ENCODE results near the gene CSNK2A2. TPM values are rescaled to one million over a fixed set of nuclear protein-coding genes. Genes with fewer than 3 reads are reported as not detected.

Gene CSNK2A2
- total and polyA plus RNA-seq, 2 experiments from 2014 or later, result 44.7 to 102 TPM

DNA sequence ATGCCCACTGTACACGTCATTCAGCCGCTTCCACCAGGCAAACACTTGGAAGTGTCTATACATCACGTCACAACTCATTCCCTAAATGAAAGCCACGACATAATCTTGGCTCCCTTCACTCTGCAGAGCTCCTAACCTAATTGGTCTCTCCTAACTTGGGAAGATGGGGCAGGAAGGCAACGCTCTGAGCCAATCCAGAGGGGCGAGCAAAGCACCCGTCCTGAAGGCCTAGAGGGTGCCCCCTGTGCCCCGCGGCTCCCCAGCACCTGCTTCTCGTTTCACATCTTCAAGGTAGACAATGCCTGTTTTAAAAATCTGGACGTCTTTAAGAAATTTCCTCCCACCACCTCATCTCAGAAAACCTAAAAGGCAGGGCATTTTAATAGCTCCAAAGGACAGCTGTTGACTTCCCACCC is 1.0 kb downstream of the CSNK2A2 start:
- Mint-ChIP-seq H3K27ac (0 out of 2 replicates have a peak overlapping the region, but pooled peaks have one; percentile 49), H3K4me1 (peaks cover 20% of the 10 kb centered on the region), H3K9me3 (no peaks in the 10 kb centered on the region), H3K36me3 (ENCODE audit: low read depth) (peaks cover 47% of the 10 kb centered on the region), H3K4me3 (peak overlapping the region; percentile 86), H3K27me3 (ENCODE audit: insufficient read depth, low read depth, poor library complexity) (peaks cover 15% of the 10 kb centered on the region)
- ATAC-seq, result peak; percentile 56
- peak; percentile 15 for DNase-seq (ENCODE audit: low spot score)
- H3K27ac ChIP-seq (ENCODE audit: low read depth), result no peak overlapping the region
- H2AFZ ChIP-seq, result peak overlapping the region; percentile 66; the same call in 1 of the 2 replicates
- no peaks in the 10 kb centered on the region for H3K27me3 ChIP-seq (ENCODE audit: insufficient read depth)
- H3K79me2 ChIP-seq (replicated peaks; ENCODE audit: insufficient read depth), result peaks cover 53% of the 10 kb centered on the region
- H3K4me3 ChIP-seq, result peak overlapping the region; percentile 97
- H3K4me1 ChIP-seq (ENCODE audit: insufficient read depth), result peaks cover 19% of the 10 kb centered on the region
- H4K20me1 ChIP-seq (replicated peaks; ENCODE audit: insufficient read depth), result peaks cover 18% of the 10 kb centered on the region
- no peaks in the 10 kb centered on the region for H3K9me2 ChIP-seq (ENCODE audit: insufficient read depth)
- peak overlapping the region; percentile 99 for H3K4me2 ChIP-seq
- no peaks in the 10 kb centered on the region for H3F3A ChIP-seq (replicated peaks; ENCODE audit: low read depth)
- TF ChIP-seq ZNF114 (CRISPR knock-in tag; IDR thresholded peaks at IDR 0.05), result no peak
- no peak for TF ChIP-seq ZNF331 (CRISPR knock-in tag; IDR thresholded peaks at IDR 0.05; ENCODE audit: low read depth)
- peaks cover 29% of the 10 kb centered on the region for H3K36me3 ChIP-seq (ENCODE audit: insufficient read depth)

DNA sequence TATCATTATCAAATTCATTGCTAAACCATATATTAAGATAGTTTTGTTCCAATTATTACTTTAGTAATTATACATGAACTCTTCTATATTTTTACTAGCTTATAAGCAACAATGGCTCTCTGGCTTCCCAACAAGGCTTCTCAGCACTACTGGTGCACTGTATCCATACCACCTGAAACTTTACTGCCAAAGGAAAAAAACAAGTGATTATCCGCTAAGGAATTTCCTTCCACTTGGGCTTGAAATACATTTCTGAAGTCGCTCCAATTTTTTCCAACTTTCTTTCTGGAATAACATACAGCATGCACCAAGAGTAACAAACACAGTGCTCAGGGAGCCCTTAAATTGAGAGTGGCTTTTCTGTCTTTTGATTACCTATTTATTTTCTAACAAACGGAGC is 2.1 kb downstream of the CSNK2A2 start:
- no peak overlapping the region for H3K27ac Mint-ChIP-seq
- H2AFZ ChIP-seq, result no peak overlapping the region
- no peak overlapping the region for H3K4me2 ChIP-seq
- no peaks in the 10 kb centered on the region for H3K9me3 Mint-ChIP-seq
- peaks cover 57% of the 10 kb centered on the region for H3K36me3 Mint-ChIP-seq (ENCODE audit: low read depth)
- peaks cover 12% of the 10 kb centered on the region for H3K4me1 ChIP-seq (ENCODE audit: insufficient read depth)
- no peaks in the 10 kb centered on the region for H3K27me3 ChIP-seq (ENCODE audit: insufficient read depth)
- DNase-seq (ENCODE audit: low spot score) (no peak), ATAC-seq (no peak)
- H3K9me2 ChIP-seq (ENCODE audit: insufficient read depth), result no peaks in the 10 kb centered on the region
- H3K79me2 ChIP-seq (replicated peaks; ENCODE audit: insufficient read depth), result peaks cover 65% of the 10 kb centered on the region
- H3K27me3 Mint-ChIP-seq (ENCODE audit: insufficient read depth, low read depth, poor library complexity), result peaks cover 15% of the 10 kb centered on the region
- H3F3A ChIP-seq (replicated peaks; ENCODE audit: low read depth), result no peaks in the 10 kb centered on the region
- peaks cover 18% of the 10 kb centered on the region for H4K20me1 ChIP-seq (replicated peaks; ENCODE audit: insufficient read depth)
- 0 out of 2 replicates have a peak overlapping the region, but pooled peaks have one; percentile 97 for H3K4me3 ChIP-seq
- peak overlapping the region; percentile 86 for H3K4me3 Mint-ChIP-seq
- H3K27ac ChIP-seq (ENCODE audit: low read depth), result no peak overlapping the region
- peaks cover 14% of the 10 kb centered on the region for H3K4me1 Mint-ChIP-seq
- peaks cover 40% of the 10 kb centered on the region for H3K36me3 ChIP-seq (ENCODE audit: insufficient read depth)
- TF ChIP-seq CREB1 (CRISPR knock-in tag; IDR thresholded peaks at IDR 0.05; ENCODE audit: low read depth), result no peak
- TF ChIP-seq, protein P1, sequence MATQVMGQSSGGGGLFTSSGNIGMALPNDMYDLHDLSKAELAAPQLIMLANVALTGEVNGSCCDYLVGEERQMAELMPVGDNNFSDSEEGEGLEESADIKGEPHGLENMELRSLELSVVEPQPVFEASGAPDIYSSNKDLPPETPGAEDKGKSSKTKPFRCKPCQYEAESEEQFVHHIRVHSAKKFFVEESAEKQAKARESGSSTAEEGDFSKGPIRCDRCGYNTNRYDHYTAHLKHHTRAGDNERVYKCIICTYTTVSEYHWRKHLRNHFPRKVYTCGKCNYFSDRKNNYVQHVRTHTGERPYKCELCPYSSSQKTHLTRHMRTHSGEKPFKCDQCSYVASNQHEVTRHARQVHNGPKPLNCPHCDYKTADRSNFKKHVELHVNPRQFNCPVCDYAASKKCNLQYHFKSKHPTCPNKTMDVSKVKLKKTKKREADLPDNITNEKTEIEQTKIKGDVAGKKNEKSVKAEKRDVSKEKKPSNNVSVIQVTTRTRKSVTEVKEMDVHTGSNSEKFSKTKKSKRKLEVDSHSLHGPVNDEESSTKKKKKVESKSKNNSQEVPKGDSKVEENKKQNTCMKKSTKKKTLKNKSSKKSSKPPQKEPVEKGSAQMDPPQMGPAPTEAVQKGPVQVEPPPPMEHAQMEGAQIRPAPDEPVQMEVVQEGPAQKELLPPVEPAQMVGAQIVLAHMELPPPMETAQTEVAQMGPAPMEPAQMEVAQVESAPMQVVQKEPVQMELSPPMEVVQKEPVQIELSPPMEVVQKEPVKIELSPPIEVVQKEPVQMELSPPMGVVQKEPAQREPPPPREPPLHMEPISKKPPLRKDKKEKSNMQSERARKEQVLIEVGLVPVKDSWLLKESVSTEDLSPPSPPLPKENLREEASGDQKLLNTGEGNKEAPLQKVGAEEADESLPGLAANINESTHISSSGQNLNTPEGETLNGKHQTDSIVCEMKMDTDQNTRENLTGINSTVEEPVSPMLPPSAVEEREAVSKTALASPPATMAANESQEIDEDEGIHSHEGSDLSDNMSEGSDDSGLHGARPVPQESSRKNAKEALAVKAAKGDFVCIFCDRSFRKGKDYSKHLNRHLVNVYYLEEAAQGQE (IDR thresholded peaks at IDR 0.05; ENCODE audit: unreplicated experiment), result no peak
- no peak for TF ChIP-seq NANOG (IDR thresholded peaks at IDR 0.05; ENCODE audit: borderline replicate concordance)
- no peak for TF ChIP-seq EZH2phosphoT487 (IDR thresholded peaks at IDR 0.05; ENCODE audit: unreplicated experiment)
- no peak for TF ChIP-seq ZNF331 (CRISPR knock-in tag; IDR thresholded peaks at IDR 0.05; ENCODE audit: low read depth)
- TF ChIP-seq EZH2 (IDR thresholded peaks at IDR 0.05; ENCODE audit: low read depth, unreplicated experiment), result no peak
- TF ChIP-seq, protein P2, sequence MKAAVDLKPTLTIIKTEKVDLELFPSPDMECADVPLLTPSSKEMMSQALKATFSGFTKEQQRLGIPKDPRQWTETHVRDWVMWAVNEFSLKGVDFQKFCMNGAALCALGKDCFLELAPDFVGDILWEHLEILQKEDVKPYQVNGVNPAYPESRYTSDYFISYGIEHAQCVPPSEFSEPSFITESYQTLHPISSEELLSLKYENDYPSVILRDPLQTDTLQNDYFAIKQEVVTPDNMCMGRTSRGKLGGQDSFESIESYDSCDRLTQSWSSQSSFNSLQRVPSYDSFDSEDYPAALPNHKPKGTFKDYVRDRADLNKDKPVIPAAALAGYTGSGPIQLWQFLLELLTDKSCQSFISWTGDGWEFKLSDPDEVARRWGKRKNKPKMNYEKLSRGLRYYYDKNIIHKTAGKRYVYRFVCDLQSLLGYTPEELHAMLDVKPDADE (IDR thresholded peaks at IDR 0.05), result no peak
- TF ChIP-seq, protein P3, sequence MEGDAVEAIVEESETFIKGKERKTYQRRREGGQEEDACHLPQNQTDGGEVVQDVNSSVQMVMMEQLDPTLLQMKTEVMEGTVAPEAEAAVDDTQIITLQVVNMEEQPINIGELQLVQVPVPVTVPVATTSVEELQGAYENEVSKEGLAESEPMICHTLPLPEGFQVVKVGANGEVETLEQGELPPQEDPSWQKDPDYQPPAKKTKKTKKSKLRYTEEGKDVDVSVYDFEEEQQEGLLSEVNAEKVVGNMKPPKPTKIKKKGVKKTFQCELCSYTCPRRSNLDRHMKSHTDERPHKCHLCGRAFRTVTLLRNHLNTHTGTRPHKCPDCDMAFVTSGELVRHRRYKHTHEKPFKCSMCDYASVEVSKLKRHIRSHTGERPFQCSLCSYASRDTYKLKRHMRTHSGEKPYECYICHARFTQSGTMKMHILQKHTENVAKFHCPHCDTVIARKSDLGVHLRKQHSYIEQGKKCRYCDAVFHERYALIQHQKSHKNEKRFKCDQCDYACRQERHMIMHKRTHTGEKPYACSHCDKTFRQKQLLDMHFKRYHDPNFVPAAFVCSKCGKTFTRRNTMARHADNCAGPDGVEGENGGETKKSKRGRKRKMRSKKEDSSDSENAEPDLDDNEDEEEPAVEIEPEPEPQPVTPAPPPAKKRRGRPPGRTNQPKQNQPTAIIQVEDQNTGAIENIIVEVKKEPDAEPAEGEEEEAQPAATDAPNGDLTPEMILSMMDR (conservative IDR thresholded peaks at IDR 0.05; ENCODE audit: low read depth in 2 of 2), result no peak
